HEK293 (cell line): ENCODE measurements around the gene BCORL1.
A peak's percentile ranks its signal among the peaks of the same experiment; 100 is the strongest.

Experiments used
- CTCF ChIA-PET: fragments of 350-600 bp; formaldehyde crosslinking; extraction: SDS; loops from one replicate; lab custom pipeline; 2021; ENCODE audit warnings: antibody characterized with exemption; lab: Yijun Ruan, JAX
- POLR2A ChIA-PET: fragments of 300-600 bp; formaldehyde crosslinking; extraction: SDS; loops from one replicate; lab custom pipeline; 2020; ENCODE audit warnings: antibody characterized with exemption, inconsistent platforms; lab: Yijun Ruan, JAX
- H3K27ac ChIP-seq: fragments of 200-500 bp; sonication (Bioruptor generic); 2 replicates; pipeline ENCODE4 v1.5.1; 2014; ENCODE audit warnings: low read depth, low read length, control low read depth, inconsistent platforms; ENCODE audit errors: extremely low read depth
- H3K36me3 ChIP-seq, 2 experiments: fragments of 200-500 bp in 1 of 2; sonication (Bioruptor generic) in 1 of 2; 1 replicate in 1 of 2; 2 replicates in 1 of 2; pipeline ENCODE4 v1.5.1; 2014 to 2017; ENCODE audit warnings: inconsistent platforms in 2 of 2, low read length in 2 of 2; ENCODE audit not compliant: control insufficient read depth in 2 of 2, insufficient read depth in 1 of 2
- H3K4me1 ChIP-seq: fragments of 200-500 bp; sonication (Bioruptor generic); 2 replicates; pipeline ENCODE4 v1.5.1; 2014; ENCODE audit warnings: mild to moderate bottlenecking, low read length, inconsistent platforms; ENCODE audit not compliant: control insufficient read depth, insufficient read depth
- H3K4me3 ChIP-seq: 2 replicates; pipeline ENCODE4 v1.5.1; 2011; ENCODE audit warnings: low read depth, mild to moderate bottlenecking, control low read depth, low read length, moderate library complexity
- H3K9me3 ChIP-seq: fragments of 200-500 bp; sonication (Bioruptor generic); 2 replicates; pipeline ENCODE4 v1.5.1; 2014; ENCODE audit warnings: low read depth, low read length, inconsistent platforms; ENCODE audit not compliant: control insufficient read depth, insufficient read depth
- BCL11A ChIP-seq: fragments of 450-650 bp; formaldehyde crosslinking; IDR thresholded peaks from 2 replicates; pipeline ENCODE4 v1.5.1; 2016; ENCODE audit warnings: low read depth, missing biosample characterization, missing genetic modification characterization
- CTCF ChIP-seq: fragments of 450-650 bp; formaldehyde crosslinking; IDR thresholded peaks from 2 replicates; pipeline ENCODE4 v1.5.1; 2016; ENCODE audit warnings: missing biosample characterization, missing genetic modification characterization
- GLIS2 ChIP-seq: fragments of 450-650 bp; formaldehyde crosslinking; IDR thresholded peaks from 2 replicates; pipeline ENCODE4 v1.5.1; 2016; ENCODE audit warnings: missing biosample characterization, missing genetic modification characterization
- HOXC10 ChIP-seq: sonication (generic); formaldehyde crosslinking; IDR thresholded peaks from 2 replicates; pipeline ENCODE4 v1.8.1; 2023; ENCODE audit warnings: mild to moderate bottlenecking, missing genetic modification reagents
- KLF16 ChIP-seq: fragments of 450-650 bp; formaldehyde crosslinking; IDR thresholded peaks from 2 replicates; pipeline ENCODE4 v1.5.1; 2017; ENCODE audit warnings: missing biosample characterization, missing genetic modification characterization
- KLF9 ChIP-seq: fragments of 450-650 bp; formaldehyde crosslinking; IDR thresholded peaks from 2 replicates; pipeline ENCODE4 v1.5.1; 2016; ENCODE audit warnings: missing biosample characterization, missing genetic modification characterization, low read depth
- TRIM28 ChIP-seq: IDR thresholded peaks from 2 replicates; pipeline ENCODE4 v1.6.1; 2011; ENCODE audit warnings: low read length, control low read depth, borderline replicate concordance
- ZBTB10 ChIP-seq: fragments of 450-650 bp; formaldehyde crosslinking; IDR thresholded peaks from 2 replicates; pipeline ENCODE4 v1.5.1; 2016; ENCODE audit warnings: missing biosample characterization, missing genetic modification characterization
- ZBTB7A ChIP-seq: fragments of 450-650 bp; formaldehyde crosslinking; IDR thresholded peaks from 2 replicates; pipeline ENCODE4 v1.5.1; 2016; ENCODE audit warnings: low read depth, missing biosample characterization, missing genetic modification characterization
- ZFP41 ChIP-seq: fragments of 450-650 bp; formaldehyde crosslinking; IDR thresholded peaks from 2 replicates; pipeline ENCODE4 v1.5.1; 2016; ENCODE audit warnings: missing biosample characterization, missing genetic modification characterization, borderline replicate concordance
- ZNF10 ChIP-seq: fragments of 450-650 bp; formaldehyde crosslinking; IDR thresholded peaks from 2 replicates; pipeline ENCODE4 v1.5.1; 2017; ENCODE audit warnings: missing biosample characterization, missing genetic modification characterization
- ZNF114 ChIP-seq: fragments of 450-650 bp; formaldehyde crosslinking; IDR thresholded peaks from 2 replicates; pipeline ENCODE4 v1.5.0; 2017; ENCODE audit warnings: missing biosample characterization, missing genetic modification characterization
- ZNF132 ChIP-seq: fragments of 450-650 bp; formaldehyde crosslinking; IDR thresholded peaks from 2 replicates; pipeline ENCODE4 v1.5.1; 2017; ENCODE audit warnings: missing biosample characterization, missing genetic modification characterization, borderline replicate concordance
- ZNF169 ChIP-seq: fragments of 450-650 bp; formaldehyde crosslinking; IDR thresholded peaks from 2 replicates; pipeline ENCODE4 v1.5.1; 2016; ENCODE audit warnings: missing biosample characterization, missing genetic modification characterization
- ZNF184 ChIP-seq: fragments of 450-650 bp; IDR thresholded peaks from 2 replicates; pipeline ENCODE4 v1.5.1; 2018; ENCODE audit warnings: missing biosample characterization, mild to moderate bottlenecking, missing genetic modification characterization
- ZNF19 ChIP-seq: fragments of 450-650 bp; formaldehyde crosslinking; IDR thresholded peaks from 2 replicates; pipeline ENCODE4; 2016; ENCODE audit warnings: missing biosample characterization, missing genetic modification characterization, low read depth
- ZNF221 ChIP-seq: fragments of 450-650 bp; formaldehyde crosslinking; IDR thresholded peaks from 2 replicates; pipeline ENCODE4 v1.5.1; 2017; ENCODE audit warnings: missing biosample characterization, missing genetic modification characterization, borderline replicate concordance
- ZNF23 ChIP-seq: fragments of 450-650 bp; formaldehyde crosslinking; IDR thresholded peaks from 2 replicates; pipeline ENCODE4 v1.5.1; 2016; ENCODE audit warnings: missing biosample characterization, missing genetic modification characterization, borderline replicate concordance
- ZNF280C ChIP-seq: fragments of 450-650 bp; formaldehyde crosslinking; IDR thresholded peaks from 2 replicates; pipeline ENCODE4 v1.5.1; 2016; ENCODE audit warnings: missing biosample characterization, missing genetic modification characterization
- ZNF341 ChIP-seq: fragments of 450-650 bp; formaldehyde crosslinking; IDR thresholded peaks from 2 replicates; pipeline ENCODE4; 2016; ENCODE audit warnings: low read depth, missing biosample characterization, missing genetic modification characterization
- ZNF362 ChIP-seq: fragments of 450-650 bp; formaldehyde crosslinking; IDR thresholded peaks from 2 replicates; pipeline ENCODE4 v1.5.1; 2016; ENCODE audit warnings: missing biosample characterization, missing genetic modification characterization
- ZNF423 ChIP-seq: fragments of 450-650 bp; formaldehyde crosslinking; IDR thresholded peaks from 2 replicates; pipeline ENCODE4 v1.5.1; 2016; ENCODE audit warnings: missing biosample characterization, missing genetic modification characterization
- ZNF555 ChIP-seq: fragments of 450-650 bp; formaldehyde crosslinking; conservative IDR thresholded peaks from 2 replicates; pipeline ENCODE4 v1.5.1; 2017; ENCODE audit warnings: missing biosample characterization, mild to moderate bottlenecking, missing genetic modification characterization, inconsistent platforms
- ZNF585B ChIP-seq: fragments of 450-650 bp; formaldehyde crosslinking; IDR thresholded peaks from 2 replicates; pipeline ENCODE4 v1.5.1; 2016; ENCODE audit warnings: missing biosample characterization, missing genetic modification characterization
- ZNF596 ChIP-seq: fragments of 450-650 bp; IDR thresholded peaks from 2 replicates; pipeline ENCODE4 v1.5.0; 2018; ENCODE audit warnings: missing biosample characterization, mild to moderate bottlenecking, missing genetic modification characterization, moderate library complexity
- ZNF600 ChIP-seq: fragments of 450-650 bp; formaldehyde crosslinking; IDR thresholded peaks from 2 replicates; pipeline ENCODE4 v1.5.1; 2016; ENCODE audit warnings: missing biosample characterization, missing genetic modification characterization
- ZNF621 ChIP-seq: fragments of 450-650 bp; formaldehyde crosslinking; IDR thresholded peaks from 2 replicates; pipeline ENCODE4 v1.5.1; 2017; ENCODE audit warnings: missing biosample characterization, missing genetic modification characterization
- ZNF777 ChIP-seq: fragments of 450-650 bp; formaldehyde crosslinking; IDR thresholded peaks from 2 replicates; pipeline ENCODE4 v1.5.1; 2017; ENCODE audit warnings: missing biosample characterization, missing genetic modification characterization, borderline replicate concordance
- ZNF791 ChIP-seq: fragments of 450-650 bp; formaldehyde crosslinking; IDR thresholded peaks from 2 replicates; pipeline ENCODE4 v1.5.1; 2016; ENCODE audit warnings: missing biosample characterization, missing genetic modification characterization

BCORL1 gene

GRCh38 chrX:130027569-130027968 is 45.1 kb downstream of the BCORL1 start:
- no peaks in the 10 kb centered on the region for H3K4me1 ChIP-seq
- H3K36me3 ChIP-seq: peaks cover 15 to 97% of the 10 kb centered on the region in 2 experiments
- TF ChIP-seq ZNF621 (no peak), ZNF221 (tag by site-specific recombination) (no peak), ZNF777 (tag by site-specific recombination) (no peak), GLIS2 (tag by site-specific recombination) (no peak), ZNF596 (tag by site-specific recombination) (no peak), ZNF341 (tag by site-specific recombination) (no peak), ZNF132 (tag by site-specific recombination) (no peak), ZNF114 (tag by site-specific recombination) (no peak), ZNF555 (tag by site-specific recombination) (no peak), BCL11A (tag by site-specific recombination) (no peak), ZNF362 (tag by site-specific recombination) (no peak), ZNF10 (tag by site-specific recombination) (no peak), ZBTB7A (tag by site-specific recombination) (no peak), ZNF19 (no peak), ZNF600 (tag by site-specific recombination) (no peak), KLF9 (no peak), HOXC10 (CRISPR knock-in tag) (no peak)
- H3K27ac ChIP-seq: no peak overlapping the region
- CTCF ChIA-PET: interaction anchor here (0.6 to 3.2 kb wide), 23 partner anchors 10 to 880 kb away, joined by 3 to 40 read pairs (median 5); no protein-coding TSS in a partner anchor
- POLR2A ChIA-PET: interaction anchor here (0.6 to 2.1 kb wide), 2 partner anchors 46 to 102 kb away, joined by 3 to 7 read pairs; no protein-coding TSS in a partner anchor
- H3K9me3 ChIP-seq: no peaks in the 10 kb centered on the region
- H3K4me3 ChIP-seq: no peak overlapping the region

GRCh38 chrX:130028196-130028595 is 45.8 kb downstream of the BCORL1 start:
- Histone ChIP-seq H3K27ac (no peak overlapping the region), H3K36me3 (peaks cover 12 to 92% of the 10 kb centered on the region in 2 experiments), H3K4me3 (no peak overlapping the region), H3K9me3 (no peaks in the 10 kb centered on the region), H3K4me1 (no peaks in the 10 kb centered on the region)
- ChIA-PET CTCF (interaction anchor here (0.6 to 3.2 kb wide), 27 partner anchors 11 to 881 kb away, joined by 3 to 40 read pairs (median 4); no protein-coding TSS in a partner anchor), POLR2A (interaction anchor here (1.0 to 2.1 kb wide), 2 partner anchors 45 to 103 kb away, joined by 4 to 7 read pairs; no protein-coding TSS in a partner anchor)
- no peak for TF ChIP-seq ZNF585B
- no peak for TF ChIP-seq ZNF777 (tag by site-specific recombination)
- no peak for TF ChIP-seq ZFP41 (tag by site-specific recombination)
- TF ChIP-seq ZNF341 (tag by site-specific recombination): no peak
- no peak for TF ChIP-seq TRIM28
- no peak for TF ChIP-seq ZNF423 (tag by site-specific recombination)
- TF ChIP-seq KLF16 (tag by site-specific recombination): no peak
- no peak for TF ChIP-seq ZNF791
- no peak for TF ChIP-seq ZNF280C (tag by site-specific recombination)
- no peak for TF ChIP-seq ZBTB10 (tag by site-specific recombination)
- TF ChIP-seq ZNF169 (tag by site-specific recombination): no peak
- TF ChIP-seq ZNF19: no peak
- TF ChIP-seq CTCF: peak; percentile 36; the same call in 1 of the 2 replicates
- no peak for TF ChIP-seq ZNF184 (tag by site-specific recombination)
- TF ChIP-seq ZNF23 (tag by site-specific recombination): no peak
